Measurements from ENCODE around the gene CIZ1.
"Not testable (repeated sequence)": the region's sequence is repeated elsewhere in the genome, so short reads cannot be mapped to it uniquely, and the experiment has no call there.

Gene CIZ1

GRCh38 chr9:128191406-128192046, at the start of gene CIZ1:
TSS of gene CIZ1 (minus strand) at chr9:128191572. CDS start at chr9:128190857, 715 bp downstream.
- DNase-seq (ENCODE audit: low read depth) = peak; percentile 60

GRCh38 chr9:128233817-128234406, 42.5 kb upstream of the CIZ1 start:
- no peak for DNase-seq (ENCODE audit: low read depth)

GRCh38 chr9:128232528-128233428, 41.4 kb upstream of the CIZ1 start:
- no peak for DNase-seq (ENCODE audit: low read depth)

- DNase-seq (ENCODE audit: low read depth) = no peak
These were observed 40.5 kb upstream of the CIZ1 start for GRCh38 chr9:128231638-128232527.

GRCh38 chr9:128230897-128231296, 39.5 kb upstream of the CIZ1 start:
- not testable (repeated sequence) for DNase-seq (ENCODE audit: low read depth)

- DNase-seq (ENCODE audit: low read depth) = no peak
These were observed 35.0 kb upstream of the CIZ1 start for GRCh38 chr9:128226412-128226801.

- DNase-seq (ENCODE audit: low read depth) = no peak
These were observed 34.5 kb upstream of the CIZ1 start for GRCh38 chr9:128225770-128226411.

GRCh38 chr9:128224877-128225276, 33.5 kb upstream of the CIZ1 start:
- no peak for DNase-seq (ENCODE audit: low read depth)

GRCh38 chr9:128222880-128223670, 31.7 kb upstream of the CIZ1 start:
- DNase-seq (ENCODE audit: low read depth) = no peak

- DNase-seq (ENCODE audit: low read depth) = no peak
These were observed 30.7 kb upstream of the CIZ1 start for GRCh38 chr9:128222026-128222425.

- no peak for DNase-seq (ENCODE audit: low read depth)
These were observed 28.5 kb upstream of the CIZ1 start for GRCh38 chr9:128219831-128220230.

GRCh38 chr9:128218518-128219389, 27.4 kb upstream of the CIZ1 start:
- peak; percentile 81 for DNase-seq (ENCODE audit: low read depth)

GRCh38 chr9:128218172-128218517, 26.8 kb upstream of the CIZ1 start:
- DNase-seq (ENCODE audit: low read depth) = no peak

- no peak for DNase-seq (ENCODE audit: low read depth)
These were observed 25.6 kb upstream of the CIZ1 start for GRCh38 chr9:128216781-128217553.

GRCh38 chr9:128215491-128216409, 24.4 kb upstream of the CIZ1 start:
- no peak for DNase-seq (ENCODE audit: low read depth)

- DNase-seq (ENCODE audit: low read depth) = no peak
These were observed 23.5 kb upstream of the CIZ1 start for GRCh38 chr9:128214571-128215490.

All from stimulated activated CD8-positive, alpha-beta memory T cell treated with anti-CD3 and anti-CD28 coated beads, Interleukin-15, amount 100 ng/mL, for 24 hours (primary cell).